Stimulated activated effector memory CD8-positive, alpha-beta T cell treated with anti-CD3 and anti-CD28 coated beads, Interleukin-12 subunit alpha, Interleukin-12 subunit beta, amount 100 ng/mL, for 72 hours (primary cell): ENCODE measurements around the gene MCTP1.

Experiments
- ATAC-seq: fragments of 150-1000 bp; cut with Tn5 transposase; 2 replicates; pipeline ENCODE4 v1.10.0; 2021
- DNase-seq, 2 donors: peaks; one replicate each; pipeline ENCODE4 v3.0.0; 2021 to 2022; ENCODE audit warnings: low spot score in 2 of 2
- H3K27ac Mint-ChIP-seq: one replicate; pipeline ENCODE4 v1.8.0; 2022; ENCODE audit warnings: mild to moderate bottlenecking, mixed read lengths
- H3K36me3 Mint-ChIP-seq: one replicate; pipeline ENCODE4 v1.8.0; 2022; ENCODE audit warnings: mild to moderate bottlenecking, mixed read lengths
- H3K4me1 Mint-ChIP-seq: one replicate; pipeline ENCODE4 v1.8.0; 2022; ENCODE audit warnings: mixed read lengths
- H3K4me3 Mint-ChIP-seq: one replicate; pipeline ENCODE4 v1.8.0; 2022; ENCODE audit warnings: mild to moderate bottlenecking, mixed read lengths
- H3K9me3 Mint-ChIP-seq: one replicate; pipeline ENCODE4 v1.8.0; 2022; ENCODE audit warnings: mixed read lengths

Gene MCTP1

GRCh38 chr5:95090774-95091173 is 194.1 kb downstream of the MCTP1 start:
- Mint-ChIP-seq H3K9me3 (peaks cover 8% of the 10 kb centered on the region), H3K36me3 (no peaks in the 10 kb centered on the region), H3K4me1 (no peaks in the 10 kb centered on the region), H3K27ac (no peak overlapping the region), H3K4me3 (no peak overlapping the region)
- ATAC-seq (no peak), DNase-seq (no peak)

GRCh38 chr5:95087816-95088317 is 197.0 kb downstream of the MCTP1 start:
- ATAC-seq: peak; percentile 16
- no peak for DNase-seq
- no peak overlapping the region for H3K4me3 Mint-ChIP-seq
- H3K9me3 Mint-ChIP-seq: peaks cover 6% of the 10 kb centered on the region
- no peak overlapping the region for H3K27ac Mint-ChIP-seq
- H3K4me1 Mint-ChIP-seq: no peaks in the 10 kb centered on the region
- no peaks in the 10 kb centered on the region for H3K36me3 Mint-ChIP-seq

DNA sequence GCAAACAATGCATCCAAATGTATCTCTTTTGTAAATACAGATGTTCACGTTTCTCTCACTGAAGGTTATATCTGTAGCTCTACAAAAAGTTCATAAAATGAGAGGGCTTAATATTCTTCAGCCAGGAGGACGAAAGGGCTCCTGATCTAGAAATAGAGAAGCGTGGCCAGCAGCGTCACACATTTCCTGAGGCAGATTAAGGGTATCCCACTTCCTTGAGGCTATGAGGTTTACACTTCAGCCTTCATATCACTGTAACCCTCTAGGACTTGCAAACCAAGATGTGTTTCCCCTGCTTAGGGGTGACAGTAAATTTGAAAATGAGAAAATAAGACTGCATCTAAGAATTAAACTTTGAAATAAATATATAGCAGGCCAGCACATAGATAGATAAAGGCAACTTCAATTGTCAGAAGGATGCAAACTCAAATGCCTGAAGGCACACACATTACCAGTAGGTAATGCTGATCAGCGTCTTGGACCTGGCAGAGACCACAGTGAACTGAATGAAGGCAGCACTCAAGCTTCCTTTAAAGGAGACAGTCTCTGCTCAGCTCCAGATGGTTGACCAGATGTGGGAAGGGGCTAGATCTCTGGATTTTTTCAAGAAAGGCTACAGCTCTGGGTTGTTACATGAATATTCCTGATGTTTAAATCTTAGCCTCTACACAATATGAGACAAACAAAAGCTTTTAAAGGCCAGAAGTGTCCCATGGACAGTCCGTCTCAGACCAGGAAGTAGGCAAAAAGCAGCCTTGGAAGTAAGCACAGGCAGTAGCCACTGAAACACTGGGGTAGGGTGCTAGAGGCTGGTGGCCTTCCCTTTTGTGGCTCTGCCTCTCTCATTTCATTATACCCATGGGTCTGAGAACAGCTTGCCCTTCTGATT is 197.7 kb downstream of the MCTP1 start:
- Mint-ChIP-seq H3K4me1 (no peaks in the 10 kb centered on the region), H3K4me3 (no peak overlapping the region), H3K36me3 (no peaks in the 10 kb centered on the region), H3K9me3 (peaks cover 6% of the 10 kb centered on the region), H3K27ac (no peak overlapping the region)
- DNase-seq (no peak), ATAC-seq (no peak)

DNA sequence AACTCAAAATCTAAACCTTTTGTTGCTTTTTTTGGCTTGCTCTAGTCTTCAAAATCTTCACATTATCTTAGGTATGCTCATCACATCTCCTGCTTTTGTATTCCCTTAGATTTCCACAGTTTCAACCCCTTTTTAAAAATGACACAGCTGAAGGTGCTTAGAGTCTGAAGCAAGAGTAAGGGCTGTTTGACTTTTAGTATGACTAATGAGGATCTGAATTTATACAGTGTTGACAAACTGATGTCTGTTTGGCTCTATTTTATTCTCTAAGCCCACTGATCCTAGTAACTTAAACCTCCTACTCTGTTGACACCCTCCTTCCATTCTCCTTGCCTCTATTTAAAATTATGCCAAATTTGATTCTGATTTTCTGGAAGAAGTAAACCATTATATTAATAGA is 200.1 kb downstream of the MCTP1 start:
- no peaks in the 10 kb centered on the region for H3K9me3 Mint-ChIP-seq
- DNase-seq: no peak
- ATAC-seq: no peak
- H3K4me3 Mint-ChIP-seq: no peak overlapping the region
- no peaks in the 10 kb centered on the region for H3K36me3 Mint-ChIP-seq
- no peak overlapping the region for H3K27ac Mint-ChIP-seq
- H3K4me1 Mint-ChIP-seq: no peaks in the 10 kb centered on the region

DNA sequence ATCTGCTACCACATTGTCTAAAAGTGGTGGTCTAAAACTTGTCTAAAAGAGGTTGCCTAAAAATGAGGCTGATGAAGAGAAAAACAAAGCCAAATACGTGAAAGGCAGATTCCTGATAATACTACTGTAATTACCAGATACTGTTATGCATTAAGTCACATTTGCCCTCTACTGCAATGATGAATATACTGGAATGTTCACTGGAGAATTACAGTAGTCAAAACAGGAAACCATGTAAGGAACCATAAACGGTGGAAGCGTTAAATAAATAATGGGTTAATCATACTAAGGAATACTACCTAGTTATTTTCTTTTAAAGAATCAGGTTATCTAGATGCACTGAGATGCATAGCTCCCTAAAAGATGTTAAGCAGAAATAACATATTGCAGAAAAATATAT is 201.3 kb downstream of the MCTP1 start:
- Mint-ChIP-seq H3K4me1 (no peaks in the 10 kb centered on the region), H3K36me3 (no peaks in the 10 kb centered on the region), H3K27ac (no peak overlapping the region), H3K9me3 (no peaks in the 10 kb centered on the region), H3K4me3 (no peak overlapping the region)
- DNase-seq (no peak), ATAC-seq (no peak)

GRCh38 chr5:95081982-95082381 is 202.9 kb downstream of the MCTP1 start:
- no peaks in the 10 kb centered on the region for H3K9me3 Mint-ChIP-seq
- DNase-seq: no peak
- H3K4me3 Mint-ChIP-seq: no peak overlapping the region
- no peaks in the 10 kb centered on the region for H3K36me3 Mint-ChIP-seq
- no peaks in the 10 kb centered on the region for H3K4me1 Mint-ChIP-seq
- H3K27ac Mint-ChIP-seq: no peak overlapping the region
- no peak for ATAC-seq

- Mint-ChIP-seq H3K27ac (no peak overlapping the region), H3K9me3 (no peaks in the 10 kb centered on the region), H3K4me1 (no peaks in the 10 kb centered on the region), H3K36me3 (no peaks in the 10 kb centered on the region), H3K4me3 (no peak overlapping the region)
- ATAC-seq (peak; percentile 63), DNase-seq (no peak)
Observed at GRCh38 chr5:95081500-95081960, 203.4 kb downstream of the MCTP1 start.

GRCh38 chr5:95080441-95080840 is 204.5 kb downstream of the MCTP1 start:
- H3K4me3 Mint-ChIP-seq: no peak overlapping the region
- H3K27ac Mint-ChIP-seq: no peak overlapping the region
- no peaks in the 10 kb centered on the region for H3K36me3 Mint-ChIP-seq
- no peaks in the 10 kb centered on the region for H3K9me3 Mint-ChIP-seq
- ATAC-seq: no peak
- no peaks in the 10 kb centered on the region for H3K4me1 Mint-ChIP-seq
- no peak for DNase-seq

DNA sequence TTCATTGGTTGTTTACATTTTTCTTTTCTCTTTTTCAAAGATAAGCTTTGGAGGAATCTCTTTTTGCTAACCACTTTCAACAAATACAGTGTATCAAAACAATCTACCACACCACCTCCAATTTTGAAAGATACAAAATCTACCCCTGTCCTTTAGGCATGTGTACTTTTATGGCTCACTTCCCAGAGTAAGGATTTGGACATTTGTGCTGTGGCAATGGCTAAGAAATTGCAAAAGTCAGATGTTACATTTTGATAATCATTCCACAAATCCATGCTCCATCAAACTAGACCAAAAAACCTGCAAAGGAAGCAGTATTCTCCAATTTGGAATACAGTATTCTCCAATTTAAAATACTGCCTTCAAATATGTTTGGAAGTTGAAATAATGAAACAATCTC is 204.9 kb downstream of the MCTP1 start:
- Mint-ChIP-seq H3K27ac (no peak overlapping the region), H3K4me3 (no peak overlapping the region), H3K9me3 (no peaks in the 10 kb centered on the region), H3K36me3 (no peaks in the 10 kb centered on the region), H3K4me1 (no peaks in the 10 kb centered on the region)
- ATAC-seq: no peak
- DNase-seq: no peak

GRCh38 chr5:95078868-95079267 is 206.0 kb downstream of the MCTP1 start:
- H3K4me3 Mint-ChIP-seq: no peak overlapping the region
- no peak for DNase-seq
- H3K9me3 Mint-ChIP-seq: no peaks in the 10 kb centered on the region
- ATAC-seq: no peak
- no peaks in the 10 kb centered on the region for H3K36me3 Mint-ChIP-seq
- no peak overlapping the region for H3K27ac Mint-ChIP-seq
- no peaks in the 10 kb centered on the region for H3K4me1 Mint-ChIP-seq

- no peaks in the 10 kb centered on the region for H3K9me3 Mint-ChIP-seq
- DNase-seq (no peak), ATAC-seq (no peak)
- H3K27ac Mint-ChIP-seq: no peak overlapping the region
- no peaks in the 10 kb centered on the region for H3K4me1 Mint-ChIP-seq
- H3K4me3 Mint-ChIP-seq: no peak overlapping the region
- no peaks in the 10 kb centered on the region for H3K36me3 Mint-ChIP-seq
Observed at GRCh38 chr5:95076395-95077185, 208.3 kb downstream of the MCTP1 start.

GRCh38 chr5:95075111-95075510 is 209.8 kb downstream of the MCTP1 start:
- ATAC-seq: no peak
- no peaks in the 10 kb centered on the region for H3K36me3 Mint-ChIP-seq
- H3K27ac Mint-ChIP-seq: no peak overlapping the region
- no peak for DNase-seq
- no peak overlapping the region for H3K4me3 Mint-ChIP-seq
- H3K9me3 Mint-ChIP-seq: no peaks in the 10 kb centered on the region
- H3K4me1 Mint-ChIP-seq: no peaks in the 10 kb centered on the region

DNA sequence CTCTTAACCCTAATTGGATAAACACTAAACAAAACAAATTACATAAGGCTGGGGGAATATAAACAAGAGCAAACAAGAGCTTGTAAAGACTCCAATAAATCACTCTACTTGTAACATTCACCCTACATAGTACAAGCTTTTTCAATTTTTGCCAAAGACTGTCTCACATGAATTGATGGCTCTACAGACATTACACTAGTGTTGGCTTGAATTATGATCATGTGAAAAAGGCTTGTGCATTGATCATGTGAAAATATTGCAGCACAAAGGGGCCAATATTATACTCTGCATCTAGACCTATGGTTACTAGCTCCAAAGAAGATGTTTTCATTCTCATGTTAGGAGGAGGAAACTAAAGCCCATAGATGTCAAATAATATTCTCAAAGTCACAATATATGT is 212.6 kb downstream of the MCTP1 start:
- Mint-ChIP-seq H3K27ac (no peak overlapping the region), H3K4me3 (no peak overlapping the region), H3K36me3 (no peaks in the 10 kb centered on the region), H3K4me1 (no peaks in the 10 kb centered on the region), H3K9me3 (no peaks in the 10 kb centered on the region)
- DNase-seq (no peak), ATAC-seq (no peak)

- ATAC-seq: peak; percentile 11
- H3K36me3 Mint-ChIP-seq: no peaks in the 10 kb centered on the region
- H3K9me3 Mint-ChIP-seq: no peaks in the 10 kb centered on the region
Observed at GRCh38 chr5:95070866-95071265, 214.0 kb downstream of the MCTP1 start.

GRCh38 chr5:95070453-95070852 is 214.4 kb downstream of the MCTP1 start:
- no peaks in the 10 kb centered on the region for H3K4me1 Mint-ChIP-seq
- ATAC-seq: peak; percentile 16
- H3K4me3 Mint-ChIP-seq: no peak overlapping the region

More at GRCh38 chr5:95070866-95071265, 214.0 kb downstream of the MCTP1 start:
- DNase-seq: no peak
- Mint-ChIP-seq H3K27ac (no peak overlapping the region), H3K4me1 (no peaks in the 10 kb centered on the region), H3K4me3 (no peak overlapping the region)

GRCh38 chr5:95069948-95070347 is 214.9 kb downstream of the MCTP1 start:
- H3K4me1 Mint-ChIP-seq: no peaks in the 10 kb centered on the region
- ATAC-seq (peak; percentile 39), DNase-seq (no peak)
- no peak overlapping the region for H3K4me3 Mint-ChIP-seq
- H3K36me3 Mint-ChIP-seq: no peaks in the 10 kb centered on the region
- no peaks in the 10 kb centered on the region for H3K9me3 Mint-ChIP-seq
- H3K27ac Mint-ChIP-seq: no peak overlapping the region

More at GRCh38 chr5:95070453-95070852, 214.4 kb downstream of the MCTP1 start:
- Mint-ChIP-seq H3K36me3 (no peaks in the 10 kb centered on the region), H3K9me3 (no peaks in the 10 kb centered on the region), H3K27ac (no peak overlapping the region)
- no peak for DNase-seq
